Lower lobe of right lung (tissue), 2 donors: Measurements from ENCODE around the gene IFIT3. TPM values are rescaled to one million over a fixed set of nuclear protein-coding genes. Genes with fewer than 3 reads are reported as not detected.

Source experiments
- ATAC-seq, 2 donors: fragments of 200-7000 bp; cut with Tn5 transposase; one replicate each; pipeline ENCODE4 v1.9.1; 2020 to 2022; ENCODE audit warnings: mild to moderate bottlenecking in 2 of 2, moderate library complexity in 2 of 2
- DNase-seq: peaks from one replicate; pipeline ENCODE4 v3.0.0-alpha.2; 2020
- H3K27ac ChIP-seq: fragments of 200-600 bp; one replicate; pipeline ENCODE4 v1.8.0; 2022
- H3K27me3 ChIP-seq: fragments of 200-600 bp; one replicate; pipeline ENCODE4 v1.8.0; 2022; ENCODE audit warnings: low read depth
- H3K36me3 ChIP-seq: fragments of 200-600 bp; one replicate; pipeline ENCODE4 v1.8.0; 2022; ENCODE audit warnings: mild to moderate bottlenecking
- H3K4me1 ChIP-seq: fragments of 200-600 bp; one replicate; pipeline ENCODE4 v1.8.0; 2022
- H3K4me3 ChIP-seq: fragments of 200-600 bp; one replicate; pipeline ENCODE4 v1.8.0; 2022; ENCODE audit warnings: mild to moderate bottlenecking
- H3K9me3 ChIP-seq: fragments of 200-600 bp; one replicate; pipeline ENCODE4 v1.8.0; 2022
- CTCF ChIP-seq: fragments of 200-600 bp; IDR thresholded peaks from one replicate; pipeline ENCODE4 v1.8.0; 2022; ENCODE audit warnings: antibody characterized with exemption, mild to moderate bottlenecking
- intact Hi-C: fragments of 100-400 bp; cut with DNase I; formaldehyde crosslinking; loops from one replicate; pipeline ENCODE4 v1.11.0; 2022
- total RNA-seq: library from RNA; stranded (reverse); fragmentation: NEBNext Ultra II Directional; extraction: Animal tissue kit (Norgen Biotek cat#: 25700); gene quantifications from one replicate; pipeline ENCODE4 v1.2.1, GENCODE V29; 2021
- donor health status: DM: no; HTN: yes; CAD: no; lungs with severe emphysema.

IFIT3 gene
- total RNA-seq, 1 donor from 2014 or later = 117 TPM

GRCh38 chr10:89384474-89385340 is 56.9 kb downstream of the IFIT3 start:
- intact Hi-C loops = no loop called here
- ATAC-seq (peak; percentile 54 to 82), DNase-seq (no peak)
- H3K4me1 ChIP-seq = no peaks in the 10 kb centered on the region
- TF ChIP-seq CTCF = no peak
- no peak overlapping the region for H3K4me3 ChIP-seq
- no peaks in the 10 kb centered on the region for H3K27me3 ChIP-seq
- H3K36me3 ChIP-seq = no peaks in the 10 kb centered on the region
- peak overlapping the region; percentile 9 for H3K27ac ChIP-seq
- H3K9me3 ChIP-seq = no peaks in the 10 kb centered on the region

- ATAC-seq (no peak), DNase-seq (no peak)
- intact Hi-C loops = no loop called here
- Histone ChIP-seq H3K4me1 (peaks cover 25% of the 10 kb centered on the region), H3K36me3 (no peaks in the 10 kb centered on the region), H3K4me3 (no peak overlapping the region), H3K9me3 (no peaks in the 10 kb centered on the region), H3K27ac (no peak overlapping the region), H3K27me3 (no peaks in the 10 kb centered on the region)
- TF ChIP-seq CTCF = no peak
These were observed 61.0 kb downstream of the IFIT3 start for GRCh38 chr10:89388806-89389205.

DNA sequence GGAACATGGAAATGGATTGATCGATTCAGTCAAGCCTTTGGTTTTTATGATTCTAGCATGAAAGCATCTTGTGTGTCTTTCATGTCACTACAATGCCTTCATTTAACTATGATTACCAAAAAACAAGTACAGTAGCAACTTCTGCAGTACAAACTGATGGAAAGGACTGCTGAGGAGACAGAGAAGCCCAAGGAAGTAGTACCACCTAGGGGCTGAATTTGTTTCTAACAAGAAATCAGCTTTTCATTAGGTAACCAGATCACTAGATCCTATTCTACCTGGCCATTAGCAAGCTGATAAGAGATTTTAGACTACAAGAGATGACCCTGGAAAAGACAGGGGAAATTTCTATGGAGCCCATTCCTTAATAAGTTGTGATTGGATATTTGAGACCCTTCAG is 61.5 kb downstream of the IFIT3 start:
- Histone ChIP-seq H3K36me3 (no peaks in the 10 kb centered on the region), H3K9me3 (no peaks in the 10 kb centered on the region), H3K4me1 (peaks cover 29% of the 10 kb centered on the region), H3K4me3 (no peak overlapping the region), H3K27ac (no peak overlapping the region), H3K27me3 (no peaks in the 10 kb centered on the region)
- TF ChIP-seq CTCF = peak; percentile 27
- DNase-seq = no peak
- intact Hi-C loops = no loop called here
- no peak for ATAC-seq

Other genes with a start within 250 kb of the IFIT3 start
- 4.4 TPM for gene CH25H, start 120.7 kb upstream of the IFIT3 start, total RNA-seq
- 174 TPM for gene LIPA, start 76.2 kb upstream of the IFIT3 start, total RNA-seq
- 64.8 TPM for gene IFIT2, start 26.0 kb upstream of the IFIT3 start, total RNA-seq
- not detected for gene IFIT1B, start 50.1 kb downstream of the IFIT3 start, total RNA-seq
- 71.8 TPM for gene IFIT1, start 64.6 kb downstream of the IFIT3 start, total RNA-seq
- gene IFIT5, start 86.6 kb downstream of the IFIT3 start, total RNA-seq = 25.3 TPM
- 1.0 TPM for gene SLC16A12, start 207.6 kb downstream of the IFIT3 start, total RNA-seq